Vagina (tissue), 2 donors: ENCODE results near the gene TMTC2.

Experiments
- CTCF ChIP-seq, 3 experiments: fragments of 450-650 bp in 2 of 3; fragments of 200-600 bp in 1 of 3; sonication (generic) in 1 of 3; IDR thresholded peaks; one replicate each; pipeline ENCODE4 v1.5.1; 2017 to 2019; ENCODE audit warnings: antibody characterized with exemption in 3 of 3, mild to moderate bottlenecking in 2 of 3, moderate library complexity in 2 of 3
- POLR2AphosphoS5 ChIP-seq, 2 donors: sonication (generic); formaldehyde crosslinking; IDR thresholded peaks; one replicate each; pipeline ENCODE4 v1.9.0; 2017; ENCODE audit warnings: antibody characterized with exemption in 2 of 2, mild to moderate bottlenecking in 2 of 2, low read depth in 1 of 2; ENCODE audit not compliant: insufficient read depth in 1 of 2

GRCh38 chr12:83143950-83144349, 457.2 kb downstream of the TMTC2 start:
- no peak for TF ChIP-seq CTCF (IDR thresholded peaks at IDR 0.05)
- TF ChIP-seq POLR2AphosphoS5 (IDR thresholded peaks at IDR 0.05; ENCODE audit: insufficient read depth in 1 of 2, low read depth in 1 of 2): no peak
